Germinal center (tissue), 1 donor: ENCODE data around the gene ALDH18A1.
"Not testable (repeated sequence)": the region's sequence is repeated elsewhere in the genome, so short reads cannot be mapped to it uniquely, and the experiment has no call there.

Experiments
- DNase-seq: peaks from one replicate; pipeline ENCODE4 v3.0.0; 2012; ENCODE audit warnings: mixed read lengths, low spot score

The ALDH18A1 gene

GRCh38 chr10:95656291-95657164 lies at the start of gene ALDH18A1:
ALDH18A1 (minus strand) TSS chr10:95656711; CDS start chr10:95653377, 3,334 bp downstream.
- DNase-seq, result peak; percentile 90

- no peak for DNase-seq
Measured at GRCh38 chr10:95698415-95698814, 41.9 kb upstream of the ALDH18A1 start.

- no peak for DNase-seq
Measured at GRCh38 chr10:95697429-95697828, 40.9 kb upstream of the ALDH18A1 start.

- no peak for DNase-seq
Measured at GRCh38 chr10:95694665-95695064, 38.2 kb upstream of the ALDH18A1 start.

- DNase-seq, result peak; percentile 99
Measured at GRCh38 chr10:95693668-95694534, 37.4 kb upstream of the ALDH18A1 start, which contains the start of gene TCTN3. TCTN3 (minus strand) TSS chr10:95693927; CDS start chr10:95693899, 28 bp downstream.

GRCh38 chr10:95693071-95693667 lies 36.7 kb upstream of the ALDH18A1 start:
- peak; percentile 16 for DNase-seq

GRCh38 chr10:95691281-95691680 lies 34.8 kb upstream of the ALDH18A1 start:
- DNase-seq, result no peak

GRCh38 chr10:95688648-95689047 lies 32.1 kb upstream of the ALDH18A1 start:
- no peak for DNase-seq

GRCh38 chr10:95683966-95684365 lies 27.5 kb upstream of the ALDH18A1 start:
- DNase-seq, result no peak

- no peak for DNase-seq
Measured at GRCh38 chr10:95675403-95676116, 19.0 kb upstream of the ALDH18A1 start.

- no peak for DNase-seq
Measured at GRCh38 chr10:95674643-95675042, 18.1 kb upstream of the ALDH18A1 start.

GRCh38 chr10:95672641-95673040 lies 16.1 kb upstream of the ALDH18A1 start:
- DNase-seq, result not testable (repeated sequence)

- DNase-seq, result no peak
Measured at GRCh38 chr10:95664543-95664942, 8.0 kb upstream of the ALDH18A1 start.

- no peak for DNase-seq
Measured at GRCh38 chr10:95663496-95663895, 7.0 kb upstream of the ALDH18A1 start.

GRCh38 chr10:95661818-95662217 lies 5.3 kb upstream of the ALDH18A1 start:
- DNase-seq, result no peak

GRCh38 chr10:95660283-95660682 lies 3.8 kb upstream of the ALDH18A1 start:
- no peak for DNase-seq

GRCh38 chr10:95657250-95657649 lies 739 bp upstream of the ALDH18A1 start:
- DNase-seq, result no peak

GRCh38 chr10:95655571-95656290 lies 780 bp downstream of the ALDH18A1 start:
- DNase-seq, result peak; percentile 13

- no peak for DNase-seq
Measured at GRCh38 chr10:95653895-95654294, 2.6 kb downstream of the ALDH18A1 start.

- no peak for DNase-seq
Measured at GRCh38 chr10:95651346-95652060, 5.0 kb downstream of the ALDH18A1 start.
